Muscle layer of duodenum (tissue), 2 donors: Measurements from ENCODE around the gene TRMT2A.

Experiments used
- H3K27ac ChIP-seq: one replicate; pipeline ENCODE4 v1.7.0; 2013; ENCODE audit warnings: mild to moderate bottlenecking, low read length
- H3K27me3 ChIP-seq: one replicate; pipeline ENCODE4 v1.7.0; 2013; ENCODE audit warnings: low read depth, mild to moderate bottlenecking, control low read depth, low read length
- H3K36me3 ChIP-seq, 2 donors: one replicate each; pipeline ENCODE4 v1.7.0; 2013; ENCODE audit warnings: low read length in 2 of 2, control low read depth in 1 of 2, mild to moderate bottlenecking in 1 of 2; ENCODE audit not compliant: insufficient read depth in 2 of 2, control insufficient read depth in 1 of 2
- H3K4me1 ChIP-seq, 2 donors: one replicate each; pipeline ENCODE4 v1.7.0; 2013; ENCODE audit warnings: low read length in 2 of 2, mild to moderate bottlenecking in 2 of 2, control low read depth in 1 of 2, moderate library complexity in 1 of 2; ENCODE audit not compliant: insufficient read depth in 2 of 2, control insufficient read depth in 1 of 2
- H3K4me3 ChIP-seq, 2 donors: one replicate each; pipeline ENCODE4 v1.7.0; 2013; ENCODE audit warnings: low read length in 2 of 2, low read depth in 1 of 2, mild to moderate bottlenecking in 1 of 2
- H3K9me3 ChIP-seq, 2 donors: one replicate each; pipeline ENCODE4 v1.7.0; 2013; ENCODE audit warnings: low read length in 2 of 2, control low read depth in 1 of 2, mild to moderate bottlenecking in 1 of 2; ENCODE audit not compliant: control insufficient read depth in 1 of 2
- donor health status: healthy.

The TRMT2A gene

DNA sequence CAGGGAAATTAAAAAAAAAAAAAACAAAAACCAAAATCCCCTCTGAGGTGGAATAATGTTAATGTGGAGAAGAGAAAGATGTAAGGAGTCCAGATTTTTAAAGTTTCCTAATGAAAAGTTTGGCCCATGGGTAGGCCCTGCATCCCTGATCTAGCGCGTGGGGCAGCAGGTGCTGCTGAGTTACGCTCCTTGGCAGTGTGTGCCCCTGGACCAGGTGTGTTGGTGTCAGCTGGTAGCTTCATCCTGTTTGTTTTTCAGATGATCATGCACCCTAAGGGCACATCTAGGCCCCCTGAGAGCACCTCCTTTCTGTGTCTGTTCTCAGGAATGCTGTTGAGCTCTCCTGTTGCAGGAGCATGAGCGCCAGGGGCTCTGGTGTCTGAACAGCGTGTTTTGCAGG, 30.3 kb downstream of the TRMT2A start:
- H3K4me1 ChIP-seq: peaks cover under 1 to 29% of the 10 kb centered on the region in 2 donors
- peaks cover 59% of the 10 kb centered on the region in 2 donors for H3K36me3 ChIP-seq
- no peaks in the 10 kb centered on the region for H3K9me3 ChIP-seq
- H3K27ac ChIP-seq: no peak overlapping the region
- H3K27me3 ChIP-seq: no peaks in the 10 kb centered on the region
- no peak overlapping the region for H3K4me3 ChIP-seq

DNA sequence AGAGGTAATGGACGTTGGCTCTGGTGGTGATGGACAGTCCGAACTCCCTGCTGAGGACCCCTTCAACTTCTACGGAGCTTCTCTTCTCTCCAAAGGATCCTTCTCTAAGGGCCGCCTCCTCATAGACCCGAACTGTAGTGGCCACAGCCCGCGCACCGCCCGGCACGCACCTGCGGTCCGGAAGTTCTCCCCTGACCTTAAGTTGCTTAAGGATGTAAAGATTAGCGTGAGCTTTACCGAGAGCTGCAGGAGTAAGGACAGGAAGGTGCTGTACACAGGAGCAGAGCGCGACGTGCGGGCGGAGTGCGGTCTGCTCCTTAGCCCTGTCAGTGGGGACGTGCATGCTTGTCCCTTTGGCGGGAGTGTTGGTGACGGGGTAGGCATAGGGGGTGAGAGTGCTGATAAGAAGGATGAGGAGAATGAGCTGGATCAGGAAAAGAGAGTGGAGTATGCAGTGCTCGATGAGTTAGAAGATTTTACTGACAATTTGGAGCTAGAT, 30.9 kb downstream of the TRMT2A start:
- Histone ChIP-seq H3K27ac (no peak overlapping the region), H3K4me1 (peaks cover 3 to 35% of the 10 kb centered on the region in 2 donors), H3K36me3 (peaks cover 53 to 54% of the 10 kb centered on the region in 2 donors), H3K27me3 (no peaks in the 10 kb centered on the region), H3K4me3 (no peak overlapping the region), H3K9me3 (no peaks in the 10 kb centered on the region)

DNA sequence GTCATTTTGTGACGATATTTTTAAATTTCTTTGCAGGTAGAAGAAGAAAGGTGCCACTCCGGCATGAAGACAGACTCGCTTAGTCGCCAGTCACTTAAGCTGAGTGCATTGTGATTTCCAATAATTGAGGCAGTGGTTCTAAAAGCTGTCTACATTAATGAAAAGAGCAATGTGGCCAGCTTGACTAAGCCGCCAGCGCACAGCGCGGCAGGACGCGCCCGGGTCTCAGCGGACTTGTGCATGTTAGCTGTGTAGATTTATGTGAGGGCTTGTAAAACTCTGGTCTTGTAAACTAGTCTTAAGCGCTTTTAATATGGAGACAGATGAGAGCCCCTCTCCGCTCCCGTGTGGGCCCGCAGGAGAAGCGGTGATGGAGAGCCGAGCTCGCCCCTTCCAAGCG, 31.4 kb downstream of the TRMT2A start:
- no peak overlapping the region for H3K27ac ChIP-seq
- H3K4me1 ChIP-seq: peaks cover 3 to 40% of the 10 kb centered on the region in 2 donors
- peaks cover 48 to 49% of the 10 kb centered on the region in 2 donors for H3K36me3 ChIP-seq
- no peak overlapping the region for H3K4me3 ChIP-seq
- H3K27me3 ChIP-seq: no peaks in the 10 kb centered on the region
- no peaks in the 10 kb centered on the region for H3K9me3 ChIP-seq

DNA sequence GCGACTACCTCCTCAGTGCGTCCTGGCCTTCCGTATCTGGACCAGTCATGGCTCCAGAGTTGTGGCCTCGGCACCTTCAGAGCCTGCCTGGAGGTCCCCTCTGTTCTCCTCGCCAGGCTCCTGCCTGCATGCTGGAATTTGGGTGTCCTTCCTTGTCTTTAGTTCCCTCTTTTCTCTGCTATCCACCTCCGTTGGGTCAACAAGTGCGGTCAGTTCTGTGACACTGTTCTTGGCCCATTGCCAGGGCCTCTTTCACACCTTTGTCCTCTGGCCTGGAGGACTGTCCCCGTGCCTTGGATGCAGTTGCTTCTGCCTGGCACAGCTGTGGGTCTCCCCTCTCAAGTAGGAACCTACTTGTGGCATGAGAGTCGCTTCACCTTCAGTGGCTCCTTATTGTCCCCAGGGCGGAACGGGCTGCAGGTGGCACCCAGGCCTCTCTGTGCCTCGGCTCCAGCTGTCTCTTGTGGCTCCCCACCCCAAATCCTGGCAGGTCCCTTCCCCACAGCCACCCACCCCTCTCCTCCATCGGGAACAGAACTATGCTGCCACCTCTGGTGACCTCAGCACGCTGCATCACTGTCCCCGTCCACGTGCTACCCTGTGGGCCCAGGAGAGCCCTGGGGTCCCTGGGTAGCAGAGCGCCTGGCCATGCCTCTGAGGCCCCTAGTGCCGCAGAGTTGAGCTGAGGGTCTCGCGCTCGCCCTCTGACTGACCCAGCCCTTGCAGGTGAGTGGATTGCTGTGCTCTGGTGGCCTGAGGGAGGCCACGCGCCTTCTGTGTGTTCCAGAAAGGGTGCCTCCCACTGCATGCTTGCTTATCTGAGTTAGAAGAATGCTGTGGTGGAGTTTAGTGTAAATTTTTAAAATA, 32.2 kb downstream of the TRMT2A start:
- Histone ChIP-seq H3K4me3 (no peak overlapping the region), H3K9me3 (no peaks in the 10 kb centered on the region), H3K27ac (no peak overlapping the region), H3K27me3 (no peaks in the 10 kb centered on the region), H3K36me3 (peaks cover 39 to 40% of the 10 kb centered on the region in 2 donors), H3K4me1 (peaks cover 3 to 40% of the 10 kb centered on the region in 2 donors)

DNA sequence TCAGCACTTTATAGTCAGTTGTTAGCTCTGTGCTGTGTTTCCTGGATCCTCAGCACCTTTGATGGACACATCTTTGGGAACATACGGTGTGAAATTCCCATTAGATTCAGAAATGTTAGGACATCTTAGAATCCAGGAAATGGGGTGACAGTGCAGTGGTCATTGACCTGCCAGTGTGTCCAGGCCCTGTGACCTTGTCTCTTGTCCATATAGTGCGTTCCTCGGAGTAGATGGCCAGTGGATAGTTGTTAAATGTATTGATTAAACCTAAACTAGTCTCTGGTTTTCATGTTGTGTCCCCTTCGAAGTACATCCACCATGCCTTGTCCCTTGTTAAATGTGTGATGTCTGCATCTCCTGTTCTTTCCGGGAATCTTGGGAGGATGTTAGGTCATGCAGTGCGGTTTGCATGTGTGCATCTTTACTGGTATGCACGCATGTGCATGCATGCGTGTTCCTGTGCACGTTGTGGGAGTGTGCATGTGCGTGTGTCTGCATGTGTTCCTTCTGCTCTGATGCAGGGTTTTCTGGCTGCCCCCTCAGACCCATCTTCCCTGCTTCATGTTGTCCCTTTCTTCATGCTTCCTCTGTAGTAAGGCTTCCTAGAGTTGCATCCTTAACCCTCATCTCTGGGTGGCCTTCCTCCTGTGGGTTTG, 33.0 kb downstream of the TRMT2A start:
- H3K4me1 ChIP-seq: peaks cover 3 to 40% of the 10 kb centered on the region in 2 donors
- no peak overlapping the region for H3K27ac ChIP-seq
- H3K36me3 ChIP-seq: peaks cover 32% of the 10 kb centered on the region in 2 donors
- no peak overlapping the region for H3K4me3 ChIP-seq
- H3K27me3 ChIP-seq: no peaks in the 10 kb centered on the region
- H3K9me3 ChIP-seq: no peaks in the 10 kb centered on the region

GRCh38 chr22:20083157-20083890, 33.7 kb downstream of the TRMT2A start:
- no peaks in the 10 kb centered on the region for H3K27me3 ChIP-seq
- no peaks in the 10 kb centered on the region for H3K9me3 ChIP-seq
- no peak overlapping the region for H3K27ac ChIP-seq
- H3K4me1 ChIP-seq: peaks cover 3 to 40% of the 10 kb centered on the region in 2 donors
- H3K4me3 ChIP-seq: no peak overlapping the region
- peaks cover 25 to 28% of the 10 kb centered on the region in 2 donors for H3K36me3 ChIP-seq

GRCh38 chr22:20080776-20081654, 36.0 kb downstream of the TRMT2A start:
- Histone ChIP-seq H3K27ac (peak overlapping the region; percentile 93), H3K4me1 (peaks cover 3 to 40% of the 10 kb centered on the region in 2 donors), H3K36me3 (peaks cover 2 to 5% of the 10 kb centered on the region in 2 donors), H3K4me3 (peak overlapping the region; percentile 72 to 92), H3K9me3 (no peaks in the 10 kb centered on the region), H3K27me3 (no peaks in the 10 kb centered on the region)

- Histone ChIP-seq H3K9me3 (no peaks in the 10 kb centered on the region), H3K4me1 (peaks cover 3 to 40% of the 10 kb centered on the region in 2 donors), H3K36me3 (no peaks in the 10 kb centered on the region), H3K4me3 (peak overlapping the region; percentile 72 to 92), H3K27me3 (no peaks in the 10 kb centered on the region), H3K27ac (peak overlapping the region; percentile 93)
Observed at GRCh38 chr22:20080445-20080775, 36.6 kb downstream of the TRMT2A start.

GRCh38 chr22:20079745-20080444, 37.1 kb downstream of the TRMT2A start, which contains the start of gene DGCR8:
TSS of gene DGCR8 (plus strand) at chr22:20080241. CDS start at chr22:20085964, 5,723 bp downstream.
- H3K4me3 ChIP-seq: peak within 1 kb of the TSS; percentile 72 to 92
- no peaks in the 10 kb centered on the region for H3K27me3 ChIP-seq
- H3K27ac ChIP-seq: peak within 1 kb of the TSS; percentile 93
- peaks cover 3 to 37% of the 10 kb centered on the region in 2 donors for H3K4me1 ChIP-seq
- no peaks in the 10 kb centered on the region for H3K9me3 ChIP-seq
- H3K36me3 ChIP-seq: no peaks in the 10 kb centered on the region

DNA sequence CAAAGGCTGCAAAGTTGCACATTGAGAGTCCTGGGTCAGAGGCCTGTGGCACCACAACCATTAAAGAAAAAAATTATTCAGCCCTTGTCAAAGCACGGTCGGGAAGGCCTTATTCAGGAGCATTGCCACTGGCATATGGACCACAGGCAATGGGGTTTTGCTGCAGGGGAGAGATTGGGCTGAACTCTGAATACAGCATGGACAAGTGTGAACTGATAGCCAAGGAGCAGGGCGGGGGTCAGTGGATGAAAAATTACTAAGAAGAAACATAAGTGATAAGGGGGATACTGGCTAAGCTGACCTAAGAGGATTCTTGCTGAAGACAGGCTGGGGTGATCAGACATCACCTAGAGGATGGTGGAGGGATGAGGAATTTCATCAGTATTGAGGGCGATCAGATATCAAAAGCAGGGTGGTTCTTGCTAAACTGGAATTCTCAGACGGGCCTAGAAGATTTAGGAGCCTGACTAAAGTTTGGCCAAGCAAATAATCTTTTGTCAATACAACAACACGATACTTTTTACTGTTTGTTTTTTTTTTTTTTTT, 40.3 kb downstream of the TRMT2A start:
- no peak overlapping the region for H3K27ac ChIP-seq
- H3K4me3 ChIP-seq: no peak overlapping the region
- no peaks in the 10 kb centered on the region for H3K9me3 ChIP-seq
- H3K36me3 ChIP-seq: no peaks in the 10 kb centered on the region
- H3K4me1 ChIP-seq: peaks cover 3 to 10% of the 10 kb centered on the region in 2 donors
- no peaks in the 10 kb centered on the region for H3K27me3 ChIP-seq
